Breast epithelium (tissue), 3 donors: ENCODE results near the gene EPB41L2.

ENCODE experiments used
- POLR2AphosphoS5 ChIP-seq, 3 donors: sonication (generic); formaldehyde crosslinking; IDR thresholded peaks; one replicate each; pipeline ENCODE4 v1.6.1; 2017; ENCODE audit warnings: antibody characterized with exemption in 3 of 3
- TF ChIP-seq, protein P1 (sequence below), 3 donors: fragments of 450-650 bp; IDR thresholded peaks; one replicate each; pipeline ENCODE4 v1.5.1; 2016 to 2017; ENCODE audit warnings: antibody characterized with exemption in 3 of 3, mild to moderate bottlenecking in 3 of 3, moderate library complexity in 3 of 3

DNA sequence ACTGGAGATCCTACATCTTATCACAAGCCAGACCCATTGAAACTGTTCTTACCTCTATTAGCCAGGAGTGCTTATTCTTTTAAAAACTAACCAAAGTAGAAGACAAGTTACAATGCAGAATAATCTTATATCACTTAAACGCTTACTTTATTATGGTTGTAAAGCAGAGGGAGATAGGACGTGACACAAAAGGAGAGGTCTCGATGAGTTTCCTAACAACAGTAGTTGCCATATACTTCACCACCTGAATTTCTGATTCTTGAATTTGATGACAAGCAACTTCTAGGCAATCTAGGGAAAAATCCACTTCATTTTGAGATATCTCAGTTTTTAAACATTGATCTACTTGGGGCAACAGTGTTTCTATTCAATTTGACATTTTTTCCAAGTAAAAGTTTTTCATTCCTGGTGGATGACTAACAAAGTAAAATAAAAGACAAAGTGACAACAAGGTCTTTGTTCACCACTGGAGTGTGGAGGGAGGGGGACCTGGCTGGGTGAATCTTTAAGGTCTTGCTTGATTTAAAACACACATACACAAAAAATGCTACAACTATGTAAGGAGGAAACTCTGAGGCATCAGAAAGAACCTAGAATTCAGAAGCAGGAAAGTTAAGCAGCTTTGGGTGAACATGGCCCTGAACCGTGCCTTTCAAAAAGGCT is 125.0 kb downstream of the EPB41L2 start:
- TF ChIP-seq, protein P1, sequence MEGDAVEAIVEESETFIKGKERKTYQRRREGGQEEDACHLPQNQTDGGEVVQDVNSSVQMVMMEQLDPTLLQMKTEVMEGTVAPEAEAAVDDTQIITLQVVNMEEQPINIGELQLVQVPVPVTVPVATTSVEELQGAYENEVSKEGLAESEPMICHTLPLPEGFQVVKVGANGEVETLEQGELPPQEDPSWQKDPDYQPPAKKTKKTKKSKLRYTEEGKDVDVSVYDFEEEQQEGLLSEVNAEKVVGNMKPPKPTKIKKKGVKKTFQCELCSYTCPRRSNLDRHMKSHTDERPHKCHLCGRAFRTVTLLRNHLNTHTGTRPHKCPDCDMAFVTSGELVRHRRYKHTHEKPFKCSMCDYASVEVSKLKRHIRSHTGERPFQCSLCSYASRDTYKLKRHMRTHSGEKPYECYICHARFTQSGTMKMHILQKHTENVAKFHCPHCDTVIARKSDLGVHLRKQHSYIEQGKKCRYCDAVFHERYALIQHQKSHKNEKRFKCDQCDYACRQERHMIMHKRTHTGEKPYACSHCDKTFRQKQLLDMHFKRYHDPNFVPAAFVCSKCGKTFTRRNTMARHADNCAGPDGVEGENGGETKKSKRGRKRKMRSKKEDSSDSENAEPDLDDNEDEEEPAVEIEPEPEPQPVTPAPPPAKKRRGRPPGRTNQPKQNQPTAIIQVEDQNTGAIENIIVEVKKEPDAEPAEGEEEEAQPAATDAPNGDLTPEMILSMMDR (IDR thresholded peaks at IDR 0.05) = no peak
- no peak for TF ChIP-seq POLR2AphosphoS5 (IDR thresholded peaks at IDR 0.05)
